HepG2 (cell line): Measurements from ENCODE around the gene SLC7A4. TPM values are rescaled to one million over a fixed set of nuclear protein-coding genes. Genes with fewer than 3 reads are reported as not detected.

Source experiments
- CCAR2 ChIP-seq: fragments of 200-400 bp; formaldehyde crosslinking; optimal IDR thresholded peaks from 2 replicates; pipeline ENCODE3; 2018; ENCODE audit warnings: low read depth, mild to moderate bottlenecking, low read length, moderate library complexity
- CREB1 ChIP-seq, 2 experiments: fragments of 450-650 bp in 1 of 2; IDR thresholded peaks; 2 replicates each; pipeline ENCODE4 v1.6.1; 2016 to 2017; ENCODE audit warnings: control low read depth in 1 of 2, mild to moderate bottlenecking in 1 of 2, missing compliant biosample characterization in 1 of 2, missing genetic modification characterization in 1 of 2
- GABPB1 ChIP-seq: IDR thresholded peaks from 2 replicates; pipeline ENCODE4 v1.6.1; 2016; ENCODE audit warnings: mild to moderate bottlenecking, missing genetic modification reagents, moderate library complexity, missing compliant biosample characterization
- HNRNPLL ChIP-seq: fragments of 200-400 bp; formaldehyde crosslinking; IDR thresholded peaks from 2 replicates; pipeline ENCODE4 v1.6.1; 2017; ENCODE audit warnings: mild to moderate bottlenecking, low read depth, low read length; ENCODE audit not compliant: poor library complexity, severe bottlenecking
- KAT8 ChIP-seq: IDR thresholded peaks from 2 replicates; pipeline ENCODE4 v1.6.1; 2016; ENCODE audit warnings: missing genetic modification reagents, missing compliant biosample characterization
- KDM2A ChIP-seq: sonication (generic); formaldehyde crosslinking; IDR thresholded peaks from 2 replicates; pipeline ENCODE4 v1.4.0; 2020; ENCODE audit warnings: low read depth, missing genetic modification reagents, borderline replicate concordance
- NFYB ChIP-seq: sonication (generic); formaldehyde crosslinking; IDR thresholded peaks from 2 replicates; pipeline ENCODE4 v1.4.0; 2020; ENCODE audit warnings: missing genetic modification reagents
- RFX1 ChIP-seq: fragments of 450-650 bp; IDR thresholded peaks from 2 replicates; pipeline ENCODE4 v1.6.1; 2017
- RFX3 ChIP-seq: IDR thresholded peaks from 2 replicates; pipeline ENCODE4 v1.6.1; 2016; ENCODE audit warnings: missing biosample characterization, missing genetic modification reagents
- RFX5 ChIP-seq: IDR thresholded peaks from 2 replicates; pipeline ENCODE4 v1.6.1; 2011; ENCODE audit warnings: low read depth, low read length, improper control_type of control experiment
- SALL1 ChIP-seq: sonication (generic); formaldehyde crosslinking; IDR thresholded peaks from 2 replicates; pipeline ENCODE4 v1.8.0; 2022; ENCODE audit warnings: mild to moderate bottlenecking, missing genetic modification reagents
- SIN3A ChIP-seq: IDR thresholded peaks from 2 replicates; pipeline ENCODE4 v1.6.1; 2011; ENCODE audit warnings: low read depth, mild to moderate bottlenecking, control low read depth, low read length, borderline replicate concordance
- SP4 ChIP-seq: sonication (generic); formaldehyde crosslinking; IDR thresholded peaks from 2 replicates; pipeline ENCODE4 v1.8.1; 2023; ENCODE audit warnings: mild to moderate bottlenecking, missing genetic modification reagents
- THYN1 ChIP-seq: sonication (generic); formaldehyde crosslinking; IDR thresholded peaks from 2 replicates; pipeline ENCODE4 v1.8.1; 2023; ENCODE audit warnings: low read depth, mild to moderate bottlenecking, moderate library complexity, missing genetic modification reagents, borderline replicate concordance
- ZFY ChIP-seq: sonication (generic); formaldehyde crosslinking; IDR thresholded peaks from 2 replicates; pipeline ENCODE4 v1.4.0; 2020; ENCODE audit warnings: missing genetic modification reagents
- ZNF12 ChIP-seq: sonication (generic); formaldehyde crosslinking; IDR thresholded peaks from 2 replicates; pipeline ENCODE4 v1.5.0; 2020; ENCODE audit warnings: missing genetic modification reagents
- ZNF501 ChIP-seq: sonication (generic); formaldehyde crosslinking; IDR thresholded peaks from 2 replicates; pipeline ENCODE4 v1.5.1; 2020; ENCODE audit warnings: mild to moderate bottlenecking, moderate library complexity, missing genetic modification reagents
- ZNF619 ChIP-seq: sonication (generic); formaldehyde crosslinking; IDR thresholded peaks from 2 replicates; pipeline ENCODE4 v1.4.0; 2020; ENCODE audit warnings: mild to moderate bottlenecking, missing genetic modification reagents
- polyA plus RNA-seq, 8 experiments: library from polyadenylated mRNA; depleted of rRNA in 3 of 8; stranded (reverse) in 7 of 8; unstranded in 1 of 8; fragments of >200 nt; fragmentation: Illumina TruSeq in 4 of 8; extraction: Trizol in 4 of 8; gene quantifications; 2 replicates each; pipeline versions ENCODE4 v1.2.1 to v1.2.3, GENCODE V29; 2011 to 2016; ENCODE audit warnings: low read depth in 4 of 8, missing spikeins in 1 of 8, mixed read lengths in 1 of 8; ENCODE audit not compliant: insufficient read depth in 1 of 8
- total RNA-seq, 5 experiments: library from RNA; depleted of rRNA; stranded (reverse); fragments of >200 nt; fragmentation: Illumina TruSeq; extraction: Trizol; gene quantifications; 2 replicates each; pipeline ENCODE4 v1.2.3, GENCODE V29; 2016; ENCODE audit warnings: low read depth in 1 of 5

SLC7A4 gene
- total and polyA plus RNA-seq, 2 of the 13 experiments (the other 11 are each of a cell fraction or from before 2014, with no cell fraction given), result not detected

GRCh38 chr22:21045585-21046294 is 13.4 kb upstream of the SLC7A4 start, which contains the start of gene LRRC74B (continued):
- TF ChIP-seq ZNF12 (CRISPR knock-in tag) (no peak), SIN3A (peak; percentile 71; the same call in 1 of the 2 replicates), SALL1 (CRISPR knock-in tag) (no peak; the same call in 1 of the 2 replicates), GABPB1 (CRISPR knock-in tag) (peak; percentile 52; the same call in 1 of the 2 replicates), RFX1 (peak; percentile 99), CREB1 (IDR thresholded peaks at IDR 0.05) (0 out of 2 replicates have a peak, but pooled peaks have one; percentile 11), CREB1 (CRISPR knock-in tag; IDR thresholded peaks at IDR 0.05) (no peak), HNRNPLL (peak; percentile 55), SP4 (peak; percentile 49; the same call in 1 of the 2 replicates), RFX5 (0 out of 2 replicates have a peak, but pooled peaks have one; percentile 17), CCAR2 (no peak), RFX3 (peak; percentile 99), THYN1 (CRISPR knock-in tag) (no peak), ZNF619 (CRISPR knock-in tag) (0 out of 2 replicates have a peak, but pooled peaks have one; percentile 18), KAT8 (CRISPR knock-in tag) (no peak), ZFY (CRISPR knock-in tag) (peak; percentile 42; the same call in 1 of the 2 replicates), KDM2A (CRISPR knock-in tag) (0 out of 2 replicates have a peak, but pooled peaks have one; percentile 16), NFYB (CRISPR knock-in tag) (peak; percentile 94), ZNF501 (0 out of 2 replicates have a peak, but pooled peaks have one; percentile 28)
